Parathyroid adenoma (tissue), 2 donors: ENCODE results near the gene ZNF598.
A peak's percentile ranks its signal among the peaks of the same experiment; 100 is the strongest.

Experiments
- H2AFZ ChIP-seq: fragments of 300-600 bp; sonication (generic); one replicate; pipeline ENCODE4 v1.7.0; 2017; ENCODE audit warnings: antibody characterized with exemption, mild to moderate bottlenecking
- H3K27ac ChIP-seq: fragments of 300-600 bp; sonication (generic); one replicate; pipeline ENCODE4 v1.7.0; 2017
- H3K27me3 ChIP-seq: fragments of 300-600 bp; sonication (generic); one replicate; pipeline ENCODE4 v1.7.0; 2017; ENCODE audit warnings: low read length; ENCODE audit not compliant: control insufficient read depth, insufficient read depth
- H3K36me3 ChIP-seq: fragments of 300-600 bp; sonication (generic); one replicate; pipeline ENCODE4 v1.7.0; 2017; ENCODE audit warnings: low read length; ENCODE audit not compliant: control insufficient read depth, insufficient read depth
- H3K4me1 ChIP-seq: fragments of 300-600 bp; sonication (generic); one replicate; pipeline ENCODE4 v1.7.0; 2017; ENCODE audit warnings: control low read depth
- H3K4me2 ChIP-seq: fragments of 300-600 bp; sonication (generic); one replicate; pipeline ENCODE4 v1.7.0; 2017; ENCODE audit warnings: low read length
- H3K4me3 ChIP-seq: fragments of 300-600 bp; sonication (generic); one replicate; pipeline ENCODE4 v1.7.0; 2017; ENCODE audit warnings: low read depth, low read length
- H3K79me2 ChIP-seq: fragments of 300-600 bp; sonication (generic); one replicate; pipeline ENCODE4 v1.7.0; 2017; ENCODE audit warnings: control low read depth
- H3K9ac ChIP-seq: fragments of 300-600 bp; sonication (generic); one replicate; pipeline ENCODE4 v1.7.0; 2017; ENCODE audit warnings: mild to moderate bottlenecking
- H3K9me3 ChIP-seq: fragments of 300-600 bp; sonication (generic); one replicate; pipeline ENCODE4 v1.7.0; 2017; ENCODE audit warnings: low read length; ENCODE audit not compliant: control insufficient read depth
- TF ChIP-seq, protein P1 (sequence below): fragments of 300-600 bp; sonication (generic); IDR thresholded peaks from one replicate; pipeline ENCODE4 v1.7.0; 2017; ENCODE audit warnings: antibody characterized with exemption, mild to moderate bottlenecking
- donor health status: primary hyperparathyroidism.

ZNF598 gene

DNA sequence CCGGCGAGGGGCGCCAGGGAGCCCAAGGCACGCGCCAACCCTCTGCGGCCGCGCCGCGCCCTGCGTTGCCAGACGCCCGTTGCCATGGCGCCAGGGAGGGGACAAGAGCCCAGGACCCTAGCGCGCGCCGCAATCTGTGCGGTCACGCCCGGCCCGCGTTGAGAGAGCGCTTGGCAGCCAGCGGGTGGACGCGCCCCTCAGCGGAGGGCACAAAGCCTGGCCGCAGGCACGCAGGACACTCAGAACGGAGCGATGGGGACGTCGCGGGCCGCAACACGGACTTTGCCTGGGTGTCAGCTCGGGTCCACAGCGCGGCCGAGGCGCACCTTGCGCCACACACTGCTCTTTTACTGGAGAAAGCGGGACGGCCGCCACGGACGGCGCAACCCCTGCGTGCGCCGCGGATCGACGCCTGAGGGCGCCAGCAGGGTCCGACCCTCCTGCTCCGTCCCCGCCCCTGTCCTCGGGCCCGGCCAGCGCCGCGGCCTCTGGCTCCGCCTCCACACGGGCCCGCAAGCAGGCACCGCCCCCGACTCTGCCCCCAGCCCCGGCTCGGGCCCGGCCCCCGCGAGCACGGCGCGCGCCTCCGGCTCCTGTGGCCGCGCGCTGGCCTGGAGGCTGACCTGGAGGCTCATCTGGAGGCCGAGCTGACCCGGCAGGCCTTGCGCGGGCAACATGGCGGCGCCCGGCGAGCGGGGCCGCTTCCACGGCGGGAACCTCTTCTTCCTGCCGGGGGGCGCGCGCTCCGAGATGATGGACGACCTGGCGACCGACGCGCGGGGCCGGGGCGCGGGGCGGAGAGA, 25.9 kb downstream of the ZNF598 start, which contains the start of gene GFER:
Gene GFER, plus strand, starts transcription at position 650 of the 803 bp plus-strand sequence. Its CDS starts 26 bp downstream, at position 676.
- Histone ChIP-seq H3K4me1 (peaks cover 5% of the 10 kb centered on the region), H3K9me3 (no peaks in the 10 kb centered on the region), H3K36me3 (no peaks in the 10 kb centered on the region), H3K4me3 (peak within 1 kb of the TSS; percentile 71), H3K9ac (peak within 1 kb of the TSS; percentile 58), H3K4me2 (peak within 1 kb of the TSS; percentile 98), H3K27me3 (no peaks in the 10 kb centered on the region), H2AFZ (peak within 1 kb of the TSS; percentile 71), H3K79me2 (no peaks in the 10 kb centered on the region), H3K27ac (peak within 1 kb of the TSS; percentile 48)
- TF ChIP-seq, protein P1, sequence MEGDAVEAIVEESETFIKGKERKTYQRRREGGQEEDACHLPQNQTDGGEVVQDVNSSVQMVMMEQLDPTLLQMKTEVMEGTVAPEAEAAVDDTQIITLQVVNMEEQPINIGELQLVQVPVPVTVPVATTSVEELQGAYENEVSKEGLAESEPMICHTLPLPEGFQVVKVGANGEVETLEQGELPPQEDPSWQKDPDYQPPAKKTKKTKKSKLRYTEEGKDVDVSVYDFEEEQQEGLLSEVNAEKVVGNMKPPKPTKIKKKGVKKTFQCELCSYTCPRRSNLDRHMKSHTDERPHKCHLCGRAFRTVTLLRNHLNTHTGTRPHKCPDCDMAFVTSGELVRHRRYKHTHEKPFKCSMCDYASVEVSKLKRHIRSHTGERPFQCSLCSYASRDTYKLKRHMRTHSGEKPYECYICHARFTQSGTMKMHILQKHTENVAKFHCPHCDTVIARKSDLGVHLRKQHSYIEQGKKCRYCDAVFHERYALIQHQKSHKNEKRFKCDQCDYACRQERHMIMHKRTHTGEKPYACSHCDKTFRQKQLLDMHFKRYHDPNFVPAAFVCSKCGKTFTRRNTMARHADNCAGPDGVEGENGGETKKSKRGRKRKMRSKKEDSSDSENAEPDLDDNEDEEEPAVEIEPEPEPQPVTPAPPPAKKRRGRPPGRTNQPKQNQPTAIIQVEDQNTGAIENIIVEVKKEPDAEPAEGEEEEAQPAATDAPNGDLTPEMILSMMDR = no peak

DNA sequence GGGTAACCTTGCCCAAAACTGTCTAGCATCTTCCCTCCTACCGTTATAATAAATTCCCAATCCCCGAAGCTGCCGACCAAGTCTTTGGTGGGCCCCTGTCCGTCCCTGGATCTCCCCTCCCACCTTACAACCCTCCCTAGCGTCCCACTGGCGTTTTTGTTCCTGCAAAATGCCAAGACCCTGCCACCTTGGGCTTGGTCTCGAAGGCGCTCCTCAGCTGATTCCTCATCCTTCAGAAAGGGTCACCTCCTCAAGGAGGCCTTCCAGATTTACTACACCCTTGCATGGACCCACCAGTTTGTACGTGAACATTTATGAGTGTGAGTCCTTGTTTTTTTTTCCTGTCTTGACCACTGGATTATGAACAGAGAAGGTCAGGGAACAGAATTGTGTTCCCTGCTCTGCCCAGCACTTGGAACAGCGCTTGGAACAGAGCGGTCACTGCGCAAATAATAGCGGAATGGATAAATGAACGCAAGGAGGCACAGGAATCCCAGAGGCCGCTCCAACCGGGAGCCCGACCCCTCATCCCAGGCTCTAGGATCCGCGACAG, 26.6 kb downstream of the ZNF598 start:
- Histone ChIP-seq H3K9me3 (no peaks in the 10 kb centered on the region), H3K9ac (no peak overlapping the region), H3K27me3 (no peaks in the 10 kb centered on the region), H3K79me2 (no peaks in the 10 kb centered on the region), H3K4me1 (peaks cover 5% of the 10 kb centered on the region), H3K4me2 (peak overlapping the region; percentile 98), H3K4me3 (peak overlapping the region; percentile 71), H3K36me3 (no peaks in the 10 kb centered on the region), H3K27ac (peak overlapping the region; percentile 25), H2AFZ (peak overlapping the region; percentile 63)
- TF ChIP-seq, protein P1 = no peak

DNA sequence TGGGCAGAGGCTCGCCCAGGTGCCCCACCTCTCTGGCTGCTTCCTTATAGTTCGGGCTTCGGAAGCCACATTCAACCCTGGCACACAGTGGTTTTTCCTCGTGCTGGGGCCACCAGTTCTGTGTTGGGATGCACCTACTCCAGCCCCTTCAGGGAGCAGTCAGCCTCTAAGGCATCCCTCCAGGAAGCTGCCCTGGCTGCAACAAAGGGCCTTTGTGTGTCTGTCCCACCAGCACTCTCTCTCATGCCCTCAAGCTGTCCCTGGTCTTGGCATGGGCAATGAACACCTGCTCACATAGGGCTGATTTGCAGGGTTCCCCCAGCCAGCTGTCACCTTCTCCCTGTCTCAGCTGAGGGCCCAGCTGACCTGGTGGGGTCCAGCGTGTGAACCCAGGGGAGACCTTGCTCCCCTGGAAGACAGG, 27.6 kb downstream of the ZNF598 start:
- Histone ChIP-seq H3K27me3 (no peaks in the 10 kb centered on the region), H3K4me3 (no peak overlapping the region), H3K9me3 (no peaks in the 10 kb centered on the region), H2AFZ (no peak overlapping the region), H3K4me2 (no peak overlapping the region), H3K4me1 (peaks cover 5% of the 10 kb centered on the region), H3K27ac (no peak overlapping the region), H3K9ac (no peak overlapping the region), H3K79me2 (no peaks in the 10 kb centered on the region), H3K36me3 (no peaks in the 10 kb centered on the region)
- TF ChIP-seq, protein P1 = no peak

DNA sequence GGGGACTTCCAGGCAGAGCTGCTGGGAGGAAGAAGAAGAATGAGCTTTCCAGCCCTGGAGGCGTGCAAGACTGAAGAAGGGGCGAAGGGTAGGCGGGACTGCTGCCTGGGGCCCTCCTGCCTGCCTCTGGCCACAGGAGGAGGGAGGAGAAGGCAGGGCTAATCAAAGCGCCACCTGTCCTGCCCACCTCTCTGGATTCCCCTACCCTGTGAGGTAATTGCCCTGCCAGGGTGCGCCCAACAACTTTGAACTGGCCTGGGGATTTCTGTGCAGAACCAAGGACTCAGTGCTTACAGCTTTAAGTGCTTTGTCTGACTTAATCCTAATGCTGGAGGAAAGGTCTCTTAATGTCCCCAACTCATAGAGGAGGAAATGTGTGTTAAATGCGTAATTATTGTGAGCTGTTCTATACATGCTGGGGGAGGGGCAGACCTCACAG, 28.2 kb downstream of the ZNF598 start, which contains the start of gene NOXO1:
Gene NOXO1, minus strand, starts transcription at position 72 of the 439 bp plus-strand sequence. CDS start 290 bp downstream, outside the sequence.
- Histone ChIP-seq H3K4me1 (peaks cover 5% of the 10 kb centered on the region), H3K27me3 (no peaks in the 10 kb centered on the region), H3K4me2 (no peak within 1 kb of the TSS), H3K9ac (no peak within 1 kb of the TSS), H3K9me3 (no peaks in the 10 kb centered on the region), H3K79me2 (no peaks in the 10 kb centered on the region), H3K27ac (no peak within 1 kb of the TSS), H3K36me3 (no peaks in the 10 kb centered on the region), H3K4me3 (no peak within 1 kb of the TSS), H2AFZ (no peak within 1 kb of the TSS)
- TF ChIP-seq, protein P1 = no peak
